IPS-NIHi11 (cell line): ENCODE measurements around the gene INSR.

ENCODE experiments used
- DNase-seq: peaks from one replicate; pipeline ENCODE4 v3.0.0; 2012; ENCODE audit warnings: mixed read lengths, low spot score

Gene INSR

GRCh38 chr19:7140137-7140536 is 154.1 kb downstream of the INSR start:
- no peak for DNase-seq

GRCh38 chr19:7139095-7139494 is 155.1 kb downstream of the INSR start:
- no peak for DNase-seq

DNA sequence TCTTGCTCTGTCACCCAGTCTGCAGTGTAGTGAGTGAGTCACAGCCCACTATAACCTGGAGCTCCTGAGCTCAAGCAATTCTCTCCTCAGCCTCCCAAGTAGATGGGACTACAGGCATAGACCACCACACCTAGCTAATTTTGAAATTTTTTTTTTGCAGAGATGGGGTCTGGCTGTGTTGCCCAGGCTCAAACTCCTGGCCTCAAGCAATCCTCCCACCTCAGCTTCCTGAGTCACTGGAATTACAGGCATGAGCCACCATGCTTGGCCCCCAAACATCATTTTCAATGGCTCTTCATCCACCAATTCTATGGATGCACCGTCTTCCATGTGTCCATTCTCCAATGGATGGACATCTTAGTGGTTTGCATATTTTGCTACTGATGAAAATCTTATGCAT is 155.8 kb downstream of the INSR start:
- no peak for DNase-seq

DNA sequence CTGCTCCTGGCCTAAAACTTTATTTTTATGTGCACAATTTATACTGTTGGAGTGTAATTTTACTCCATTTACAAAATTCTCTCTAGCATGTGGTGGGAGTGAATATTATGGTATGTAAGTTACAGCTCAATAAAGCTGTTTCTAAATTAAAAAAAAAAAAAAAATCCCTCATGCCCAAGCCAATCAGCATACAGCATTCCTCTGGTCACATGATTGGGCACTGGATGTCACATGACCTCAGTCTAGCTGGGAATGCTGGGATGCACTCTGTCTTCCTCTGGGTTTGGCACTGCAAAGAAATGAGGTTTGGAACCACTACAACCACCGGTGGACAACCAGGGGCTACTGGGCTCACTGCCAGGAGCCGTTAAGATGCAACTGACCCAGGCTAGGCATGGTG is 157.1 kb downstream of the INSR start:
- DNase-seq = no peak

DNA sequence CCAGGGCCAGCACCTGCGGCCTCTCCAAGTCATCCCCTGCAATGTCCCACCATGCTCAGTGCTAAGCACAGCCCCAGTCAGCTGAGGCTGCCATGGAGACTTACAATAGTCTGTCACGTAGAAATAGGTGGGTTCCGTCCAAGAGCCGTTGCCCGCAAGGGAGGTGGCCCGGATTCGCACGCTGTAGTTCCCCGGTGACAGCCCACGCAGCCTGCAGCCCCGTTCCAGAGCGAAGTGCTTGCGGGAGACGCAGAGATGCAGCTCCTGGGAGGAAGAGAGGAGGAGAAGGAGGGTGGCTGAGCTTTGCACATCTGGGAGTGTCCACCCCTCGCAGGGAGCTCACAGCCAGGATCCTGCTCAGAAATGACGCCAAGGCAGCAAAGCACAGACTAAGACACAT is 162.2 kb downstream of the INSR start:
- DNase-seq = no peak

DNA sequence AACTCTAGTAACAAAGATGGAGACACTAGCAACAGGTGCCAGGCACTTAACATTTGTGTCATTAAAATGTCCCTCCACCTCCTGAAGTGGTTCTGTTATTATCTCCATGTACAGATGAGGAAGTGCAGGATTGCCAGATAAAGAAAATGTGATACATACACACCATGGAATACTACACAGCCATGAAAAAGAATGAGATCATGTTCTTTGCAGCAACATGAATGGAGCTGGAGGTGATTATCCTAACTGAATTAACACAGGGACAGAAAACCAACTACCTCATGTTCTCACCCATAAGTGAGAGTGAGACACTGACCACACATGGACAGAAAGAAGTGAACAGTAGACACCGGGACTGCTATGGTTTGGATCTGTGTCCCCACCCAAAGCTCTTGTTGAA is 164.2 kb downstream of the INSR start:
- DNase-seq = no peak

GRCh38 chr19:7126132-7126531 is 168.1 kb downstream of the INSR start:
- DNase-seq = no peak

GRCh38 chr19:7125221-7125620 is 169.0 kb downstream of the INSR start:
- DNase-seq = no peak

GRCh38 chr19:7124782-7125181 is 169.4 kb downstream of the INSR start:
- DNase-seq = no peak

- DNase-seq = no peak
Measured at GRCh38 chr19:7122701-7123100, 171.5 kb downstream of the INSR start.

DNA sequence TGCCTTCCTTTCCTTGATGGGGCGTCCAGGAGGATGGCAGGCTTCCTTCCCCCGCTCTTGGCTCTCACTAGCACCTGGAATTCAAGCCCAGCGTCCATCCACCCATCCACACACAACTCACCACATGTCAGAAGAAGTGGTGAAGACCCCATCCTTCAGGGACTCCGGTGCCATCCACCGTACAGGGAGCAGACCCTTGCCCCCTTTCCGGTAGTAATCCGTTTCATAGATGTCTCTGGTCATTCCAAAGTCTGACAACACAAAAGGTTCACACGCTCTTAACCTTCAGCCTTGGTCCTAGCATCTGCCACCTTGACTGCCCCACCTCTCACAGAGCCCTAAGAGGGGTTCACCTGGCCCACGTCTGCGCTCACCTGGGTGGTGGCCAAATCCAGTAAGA is 173.7 kb downstream of the INSR start:
- DNase-seq = no peak

DNA sequence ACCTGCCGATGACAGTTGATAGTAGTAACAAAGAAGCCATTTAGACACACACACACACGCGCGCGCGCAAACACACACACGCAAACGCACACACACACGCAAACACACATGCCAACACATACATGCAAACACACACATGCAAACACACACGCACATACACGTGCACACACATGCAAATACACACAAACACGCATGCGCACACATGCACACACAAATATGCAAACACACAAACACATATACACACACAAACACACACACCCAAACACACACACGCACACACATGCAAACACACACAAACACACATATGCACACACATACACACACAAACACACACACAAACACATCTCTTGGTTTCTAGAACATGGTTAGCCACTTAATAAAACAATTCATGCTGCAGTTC is 174.6 kb downstream of the INSR start:
- DNase-seq = no peak

- DNase-seq = no peak
Measured at GRCh38 chr19:7117248-7117647, 177.0 kb downstream of the INSR start.

GRCh38 chr19:7115721-7116120 is 178.5 kb downstream of the INSR start:
- DNase-seq = no peak

DNA sequence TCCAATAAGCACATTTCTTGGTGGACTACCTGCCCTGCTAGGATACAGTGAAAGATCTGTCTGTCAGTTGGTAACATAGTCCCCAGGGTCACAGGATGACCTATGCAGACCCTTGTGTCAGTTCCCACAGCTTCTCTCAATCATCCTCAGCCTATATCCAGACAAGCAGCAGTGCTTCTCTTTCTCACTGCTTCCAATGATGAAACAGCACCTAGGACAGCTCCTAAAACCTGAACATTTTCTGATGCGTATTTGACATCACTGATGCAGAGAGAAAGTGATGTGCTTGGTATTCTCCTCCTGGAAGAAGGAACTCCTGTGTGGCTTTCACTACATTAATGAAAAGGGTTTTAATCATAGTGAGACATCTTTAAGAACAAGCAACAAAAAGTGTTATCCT is 181.0 kb downstream of the INSR start:
- no peak for DNase-seq

DNA sequence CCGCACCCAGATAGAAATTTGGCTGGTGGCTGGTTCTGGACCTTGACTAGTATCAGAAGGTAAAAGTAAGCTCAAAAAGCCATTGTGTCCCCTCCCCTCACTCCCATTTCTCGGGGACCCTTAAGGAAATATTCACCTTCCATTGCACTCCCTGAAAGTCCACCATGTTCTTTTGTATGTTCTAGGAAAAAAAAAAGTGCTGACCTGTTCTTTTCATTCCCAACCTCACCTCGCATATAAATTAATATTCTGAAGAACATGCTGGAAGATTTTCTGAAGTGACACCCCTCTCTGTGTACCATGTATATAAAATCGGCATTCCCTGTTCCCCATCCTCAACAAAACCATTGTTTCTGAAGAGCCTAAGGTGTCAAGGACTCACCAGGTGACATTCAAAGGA is 181.5 kb downstream of the INSR start:
- no peak for DNase-seq

- DNase-seq = peak; percentile 43
Measured at GRCh38 chr19:7109678-7110289, 184.4 kb downstream of the INSR start.

GRCh38 chr19:7106711-7107657 is 187.2 kb downstream of the INSR start:
- DNase-seq = no peak

DNA sequence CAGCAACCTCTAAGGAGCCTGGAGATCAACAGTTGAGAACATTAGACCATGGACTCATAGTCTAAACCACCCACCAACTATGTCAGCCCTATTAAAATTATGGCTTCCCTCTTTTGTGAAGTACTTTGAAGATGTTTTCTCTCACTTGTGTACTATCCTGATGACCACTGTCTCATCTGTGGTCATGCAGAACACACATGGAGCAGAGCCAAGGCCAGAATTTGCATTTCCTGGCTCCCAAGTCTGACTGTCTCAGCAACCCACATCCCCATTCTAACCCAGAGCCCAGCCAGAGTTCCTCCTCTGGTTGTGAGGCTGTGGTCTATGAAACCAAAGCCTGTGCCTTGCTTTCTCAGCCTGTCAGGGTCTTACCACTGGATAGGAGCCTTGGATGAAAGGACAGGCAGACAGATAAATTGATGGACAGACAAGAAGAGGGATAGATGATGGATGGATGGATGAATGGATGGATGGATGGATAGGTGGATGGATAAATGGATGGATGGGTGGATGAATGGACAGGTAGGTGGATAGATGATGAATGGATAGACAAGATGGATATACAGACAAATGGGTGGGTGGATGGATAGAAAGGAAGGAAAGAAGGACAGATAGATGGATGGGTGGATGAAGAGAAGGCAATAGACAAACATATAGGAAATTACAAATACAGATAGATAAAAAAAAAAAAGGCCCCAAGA is 189.3 kb downstream of the INSR start:
- DNase-seq = no peak

- DNase-seq = no peak
Measured at GRCh38 chr19:7101498-7102253, 192.5 kb downstream of the INSR start.

DNA sequence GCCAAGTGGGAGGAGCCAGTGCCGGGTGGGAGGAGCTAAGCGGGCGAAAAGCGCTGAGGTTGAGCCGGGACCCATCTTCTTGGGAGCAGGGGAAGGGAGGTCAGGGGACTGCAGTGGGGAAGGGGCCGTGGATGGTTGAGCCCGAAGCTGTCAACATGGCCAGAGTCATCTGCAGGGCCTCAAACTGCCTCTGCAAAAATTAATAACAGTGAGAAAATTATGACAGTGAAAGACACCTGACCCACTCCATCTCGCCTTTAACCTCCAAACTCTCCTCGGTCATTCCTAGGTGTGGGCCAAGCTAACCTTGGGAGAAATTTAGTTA is 194.7 kb downstream of the INSR start:
- DNase-seq = no peak
